DOHH2 (cell line): Measurements from ENCODE around the gene ANKRD18B.
"Not testable (repeated sequence)": the region's sequence is repeated elsewhere in the genome, so short reads cannot be mapped to it uniquely, and the experiment has no call there.

Experiments
- CTCF ChIP-seq: fragments of 200-600 bp; sonication (generic); IDR thresholded peaks from one replicate; pipeline ENCODE4 v1.5.1; 2014; ENCODE audit warnings: antibody characterized with exemption, mild to moderate bottlenecking, low read depth, low read length; ENCODE audit not compliant: poor library complexity, severe bottlenecking
- EZH2phosphoT487 ChIP-seq: fragments of 200-600 bp; sonication (generic); IDR thresholded peaks from 2 replicates; pipeline ENCODE4 v1.6.1; 2017; ENCODE audit warnings: borderline replicate concordance, mild to moderate bottlenecking, antibody characterized with exemption, low read length, moderate library complexity, mixed read lengths

DNA sequence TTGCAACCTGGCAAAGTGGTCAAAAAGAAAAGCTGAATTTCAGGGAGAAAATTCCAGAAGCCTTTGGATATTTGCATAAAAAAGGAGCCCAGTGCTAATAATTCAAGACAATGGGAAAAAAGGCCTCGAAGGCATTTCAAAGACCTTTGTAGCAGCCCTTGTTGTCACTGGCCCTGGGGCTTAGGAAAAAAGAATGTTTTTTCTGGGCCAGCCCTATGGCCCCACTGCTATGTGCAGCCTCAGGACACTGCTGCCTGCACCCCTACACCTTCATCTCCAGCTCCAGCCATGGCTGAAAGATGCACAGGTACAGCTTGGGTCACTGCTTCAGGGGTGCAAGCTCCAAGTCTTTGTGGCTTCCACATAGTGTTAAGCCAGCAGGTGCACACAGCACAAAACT is 62.1 kb downstream of the ANKRD18B start:
- TF ChIP-seq CTCF, EZH2phosphoT487: not testable (repeated sequence)
